ENCODE data around the gene TASP1. TPM values are rescaled to one million over a fixed set of nuclear protein-coding genes. Genes with fewer than 3 reads are reported as not detected.

Gene TASP1
- total RNA-seq, 1 experiment from 2014 or later: 6.9 TPM

GRCh38 chr20:13567663-13568062, 71.1 kb downstream of the TASP1 start:
- no peak for DNase-seq
- no peaks in the 10 kb centered on the region for H3K36me3 ChIP-seq (replicated peaks; ENCODE audit: control insufficient read depth, insufficient read depth, low read length)
- no peaks in the 10 kb centered on the region for H3K27me3 ChIP-seq (ENCODE audit: control insufficient read depth, insufficient read depth, low read length)
- H3K4me3 ChIP-seq (ENCODE audit: insufficient read depth, low read depth, low read length): no peak overlapping the region

DNA sequence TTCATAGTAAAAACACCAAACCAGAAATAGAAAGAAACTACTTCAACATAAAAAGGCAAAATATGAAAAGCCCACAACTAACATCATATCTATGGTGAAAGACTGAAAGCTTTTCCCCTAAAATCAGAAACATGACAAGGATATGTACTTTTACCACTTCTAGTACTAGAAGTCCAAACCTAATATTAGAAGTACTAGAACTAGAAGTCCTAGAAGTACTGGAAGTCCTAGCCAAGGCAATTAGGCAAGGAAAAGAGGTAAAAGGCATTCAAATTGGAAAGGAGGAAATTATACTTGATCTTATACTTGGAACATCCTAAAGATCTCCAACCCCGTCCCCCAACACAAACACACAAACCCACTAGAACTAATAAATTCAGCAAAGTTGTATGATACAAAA, 74.9 kb downstream of the TASP1 start:
- Histone ChIP-seq H3K27me3 (ENCODE audit: control insufficient read depth, insufficient read depth, low read length) (no peaks in the 10 kb centered on the region), H3K36me3 (replicated peaks; ENCODE audit: control insufficient read depth, insufficient read depth, low read length) (no peaks in the 10 kb centered on the region), H3K4me3 (ENCODE audit: insufficient read depth, low read depth, low read length) (no peak overlapping the region)
- DNase-seq: no peak

DNA sequence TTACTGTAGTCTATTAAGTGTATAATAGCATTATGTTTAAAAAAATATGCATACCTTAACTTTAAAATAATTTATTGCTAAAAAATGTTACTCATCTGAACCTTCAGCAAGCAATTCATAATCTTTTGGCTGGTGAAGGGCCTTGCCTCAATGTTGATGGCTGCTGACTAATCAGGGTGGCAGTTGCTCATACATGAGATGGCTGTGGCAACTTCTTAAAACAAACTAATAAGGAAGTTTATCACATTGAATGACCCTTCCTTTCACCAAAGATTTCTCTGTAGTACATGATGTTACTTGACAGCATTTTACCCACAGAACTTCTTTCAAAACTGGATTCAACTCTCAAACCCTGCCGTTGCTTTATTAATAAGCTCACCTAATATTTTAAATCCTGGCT, 84.0 kb downstream of the TASP1 start:
- no peaks in the 10 kb centered on the region for H3K36me3 ChIP-seq (replicated peaks; ENCODE audit: control insufficient read depth, insufficient read depth, low read length)
- DNase-seq: no peak
- no peaks in the 10 kb centered on the region for H3K27me3 ChIP-seq (ENCODE audit: control insufficient read depth, insufficient read depth, low read length)
- H3K4me3 ChIP-seq (ENCODE audit: insufficient read depth, low read depth, low read length): no peak overlapping the region

DNA sequence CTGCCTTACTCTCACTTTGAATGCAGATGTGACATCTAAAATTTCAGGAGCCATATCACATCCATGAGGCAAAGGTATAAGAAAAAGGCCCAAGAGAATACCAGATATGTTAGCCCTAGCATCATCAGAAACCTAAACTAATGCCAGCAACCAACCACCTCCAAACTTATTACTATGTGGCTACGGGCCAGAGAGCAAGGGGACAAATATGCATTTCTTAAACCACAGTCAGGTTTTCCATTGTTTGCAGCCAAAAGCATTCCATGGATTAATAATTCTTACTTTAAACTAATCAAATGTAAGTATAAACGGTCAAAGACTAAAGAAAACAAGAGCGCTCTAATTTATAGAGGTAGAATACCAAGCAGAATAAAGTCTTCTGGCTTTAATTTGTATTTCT, 84.7 kb downstream of the TASP1 start:
- H3K4me3 ChIP-seq (ENCODE audit: insufficient read depth, low read depth, low read length): no peak overlapping the region
- H3K36me3 ChIP-seq (replicated peaks; ENCODE audit: control insufficient read depth, insufficient read depth, low read length): no peaks in the 10 kb centered on the region
- no peaks in the 10 kb centered on the region for H3K27me3 ChIP-seq (ENCODE audit: control insufficient read depth, insufficient read depth, low read length)
- DNase-seq: no peak

GRCh38 chr20:13552061-13552460, 86.7 kb downstream of the TASP1 start:
- no peak for DNase-seq

DNA sequence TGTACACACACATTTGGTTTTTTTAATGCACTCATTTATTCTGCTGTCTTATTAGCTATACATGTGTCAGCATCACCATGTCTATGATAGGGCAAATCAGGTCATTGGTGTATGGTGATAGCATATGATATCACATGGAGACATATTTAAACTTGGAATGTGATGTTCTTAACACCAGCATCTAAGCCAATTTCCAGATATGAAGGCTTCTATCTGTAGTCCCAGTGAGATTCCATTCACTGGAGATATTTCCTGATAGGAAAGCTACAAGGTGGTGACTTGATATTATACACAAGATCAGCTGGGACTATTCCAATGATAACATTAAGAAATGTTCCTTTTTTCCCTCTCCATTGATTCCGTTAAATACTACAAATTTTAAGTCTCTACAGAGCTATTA, 89.3 kb downstream of the TASP1 start:
- no peaks in the 10 kb centered on the region for H3K36me3 ChIP-seq (replicated peaks; ENCODE audit: control insufficient read depth, insufficient read depth, low read length)
- no peak overlapping the region for H3K4me3 ChIP-seq (ENCODE audit: insufficient read depth, low read depth, low read length)
- no peak for DNase-seq
- no peaks in the 10 kb centered on the region for H3K27me3 ChIP-seq (ENCODE audit: control insufficient read depth, insufficient read depth, low read length)

More at GRCh38 chr20:13552061-13552460, 86.7 kb downstream of the TASP1 start:
- Histone ChIP-seq H3K27me3 (ENCODE audit: control insufficient read depth, insufficient read depth, low read length) (no peaks in the 10 kb centered on the region), H3K36me3 (replicated peaks; ENCODE audit: control insufficient read depth, insufficient read depth, low read length) (no peaks in the 10 kb centered on the region), H3K4me3 (ENCODE audit: insufficient read depth, low read depth, low read length) (no peak overlapping the region)

- Histone ChIP-seq H3K36me3 (replicated peaks; ENCODE audit: control insufficient read depth, insufficient read depth, low read length) (no peaks in the 10 kb centered on the region), H3K27me3 (ENCODE audit: control insufficient read depth, insufficient read depth, low read length) (no peaks in the 10 kb centered on the region), H3K4me3 (ENCODE audit: insufficient read depth, low read depth, low read length) (no peak overlapping the region)
- peak; percentile 16 for DNase-seq
Measured at GRCh38 chr20:13546497-13547131, 92.1 kb downstream of the TASP1 start.

DNA sequence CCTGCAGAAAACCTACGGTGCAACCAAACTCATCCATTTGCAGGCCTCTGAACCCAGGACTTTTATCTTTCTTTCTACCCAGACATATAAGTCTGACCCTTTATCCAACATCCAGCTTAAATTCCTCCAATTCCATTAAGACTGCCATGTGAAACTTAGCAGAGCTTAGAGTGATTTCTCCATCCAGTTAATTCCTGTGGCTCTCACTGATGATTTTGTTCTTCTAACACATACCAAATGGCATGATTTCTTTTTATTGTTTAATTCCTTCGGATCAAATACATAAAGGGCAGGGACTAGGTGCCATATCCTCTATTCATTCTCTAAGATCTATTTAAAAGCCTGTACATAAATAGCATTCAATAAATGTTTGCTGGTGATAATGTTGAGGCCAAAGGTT, 92.9 kb downstream of the TASP1 start:
- no peaks in the 10 kb centered on the region for H3K27me3 ChIP-seq (ENCODE audit: control insufficient read depth, insufficient read depth, low read length)
- no peak for DNase-seq
- no peak overlapping the region for H3K4me3 ChIP-seq (ENCODE audit: insufficient read depth, low read depth, low read length)
- no peaks in the 10 kb centered on the region for H3K36me3 ChIP-seq (replicated peaks; ENCODE audit: control insufficient read depth, insufficient read depth, low read length)

DNA sequence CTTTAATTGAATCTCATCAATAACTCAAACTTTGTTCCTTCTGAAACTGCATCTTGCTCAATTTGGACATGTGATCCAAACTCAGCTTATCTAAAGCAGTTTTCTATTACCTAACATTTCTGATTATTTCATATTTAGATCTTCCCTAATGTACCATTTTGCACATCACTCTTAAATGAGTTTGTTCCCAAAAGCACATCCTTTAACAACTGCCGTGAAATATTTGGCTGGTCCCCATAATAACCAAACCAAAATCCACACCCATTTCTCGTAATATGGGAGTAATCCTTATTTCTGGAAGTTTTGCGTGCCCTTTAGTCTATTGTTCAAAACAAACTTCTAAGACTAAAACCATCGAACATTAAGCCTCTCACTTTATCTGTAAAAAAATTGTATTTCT, 94.9 kb downstream of the TASP1 start:
- H3K4me3 ChIP-seq (ENCODE audit: insufficient read depth, low read depth, low read length): no peak overlapping the region
- no peaks in the 10 kb centered on the region for H3K27me3 ChIP-seq (ENCODE audit: control insufficient read depth, insufficient read depth, low read length)
- DNase-seq: no peak
- H3K36me3 ChIP-seq (replicated peaks; ENCODE audit: control insufficient read depth, insufficient read depth, low read length): no peaks in the 10 kb centered on the region

- Histone ChIP-seq H3K4me3 (ENCODE audit: insufficient read depth, low read depth, low read length) (no peak overlapping the region), H3K27me3 (ENCODE audit: control insufficient read depth, insufficient read depth, low read length) (no peaks in the 10 kb centered on the region), H3K36me3 (replicated peaks; ENCODE audit: control insufficient read depth, insufficient read depth, low read length) (no peaks in the 10 kb centered on the region)
- no peak for DNase-seq
Measured at GRCh38 chr20:13535627-13536026, 103.1 kb downstream of the TASP1 start.

DNA sequence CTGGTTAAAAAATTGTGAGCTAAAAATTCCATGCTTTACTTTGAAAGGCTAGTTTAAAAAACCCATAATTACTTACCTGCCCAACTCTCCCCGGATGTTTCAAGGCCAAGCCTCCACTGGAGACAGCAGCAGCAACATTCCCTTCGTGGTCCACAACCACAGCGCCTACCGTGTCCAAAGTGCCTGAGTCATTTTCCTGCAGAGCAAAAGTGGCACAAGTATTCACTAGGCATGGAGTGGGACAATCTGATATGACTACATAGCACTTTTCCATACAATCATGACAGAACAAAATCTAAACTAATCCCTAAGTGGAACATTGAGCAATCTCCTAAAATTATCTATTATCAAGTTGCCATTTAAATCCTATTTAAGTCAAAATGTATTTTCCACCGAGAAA, 104.8 kb downstream of the TASP1 start:
- no peaks in the 10 kb centered on the region for H3K36me3 ChIP-seq (replicated peaks; ENCODE audit: control insufficient read depth, insufficient read depth, low read length)
- H3K27me3 ChIP-seq (ENCODE audit: control insufficient read depth, insufficient read depth, low read length): no peaks in the 10 kb centered on the region
- no peak overlapping the region for H3K4me3 ChIP-seq (ENCODE audit: insufficient read depth, low read depth, low read length)
- no peak for DNase-seq

DNA sequence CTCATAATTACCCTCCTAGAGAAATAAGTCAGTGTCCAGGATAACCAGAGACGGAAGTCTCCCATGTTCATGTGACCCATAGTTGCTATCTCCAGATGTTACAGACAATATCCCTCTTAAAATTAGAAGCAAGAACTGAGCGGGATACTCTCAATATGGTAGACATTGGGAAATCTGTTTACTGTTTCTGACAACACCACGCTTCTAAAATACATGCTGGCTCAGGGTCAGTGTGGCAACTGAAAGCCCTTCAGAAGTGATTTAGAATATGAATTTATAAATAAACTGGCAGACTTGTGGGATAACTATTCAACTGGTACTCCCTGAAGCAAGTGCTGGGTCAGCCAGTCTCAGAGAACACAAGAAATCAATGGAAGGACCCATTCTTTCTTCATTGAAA, 108.6 kb downstream of the TASP1 start:
- no peaks in the 10 kb centered on the region for H3K36me3 ChIP-seq (replicated peaks; ENCODE audit: control insufficient read depth, insufficient read depth, low read length)

GRCh38 chr20:13526551-13526950, 112.2 kb downstream of the TASP1 start:
- DNase-seq: no peak
- no peak overlapping the region for H3K4me3 ChIP-seq (ENCODE audit: insufficient read depth, low read depth, low read length)
- H3K27me3 ChIP-seq (ENCODE audit: control insufficient read depth, insufficient read depth, low read length): no peaks in the 10 kb centered on the region
- H3K36me3 ChIP-seq (replicated peaks; ENCODE audit: control insufficient read depth, insufficient read depth, low read length): no peaks in the 10 kb centered on the region

More for the DNA sequence above, 108.6 kb downstream of the TASP1 start:
- no peaks in the 10 kb centered on the region for H3K27me3 ChIP-seq (ENCODE audit: control insufficient read depth, insufficient read depth, low read length)
- DNase-seq: no peak
- no peak overlapping the region for H3K4me3 ChIP-seq (ENCODE audit: insufficient read depth, low read depth, low read length)

DNA sequence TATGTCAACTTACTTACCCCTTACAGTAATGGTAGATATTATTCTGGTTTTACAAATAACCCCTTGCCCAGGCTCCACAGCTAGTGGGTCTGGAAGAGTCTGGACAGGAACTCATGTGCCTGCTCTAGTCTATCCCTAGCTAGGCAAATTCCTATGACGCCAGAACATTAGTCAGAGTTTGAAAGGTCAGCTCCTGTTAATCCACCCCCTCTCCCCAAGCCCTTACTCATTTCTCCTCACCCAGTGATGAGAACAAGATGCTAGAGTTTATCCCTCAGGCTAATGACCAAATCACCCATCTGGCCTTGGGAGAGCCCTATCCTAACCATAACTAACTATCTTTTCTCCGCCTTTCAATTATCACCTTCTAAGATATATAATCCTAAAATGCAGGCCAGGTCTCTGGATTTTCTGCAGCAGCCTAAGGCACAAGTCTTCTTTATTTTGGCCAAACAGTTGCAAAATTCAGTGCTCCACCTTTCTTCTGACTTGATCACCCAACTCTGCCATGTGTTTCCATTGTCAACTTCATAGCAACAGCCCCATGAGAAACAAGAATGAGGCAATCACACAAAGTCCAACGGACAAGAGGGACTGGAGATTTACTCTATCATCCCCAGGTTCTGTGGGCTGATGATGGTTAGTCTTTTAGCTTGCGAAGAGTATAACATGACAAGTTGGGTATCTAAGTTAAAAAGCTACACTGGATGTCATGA, 113.3 kb downstream of the TASP1 start:
- Histone ChIP-seq H3K36me3 (replicated peaks; ENCODE audit: control insufficient read depth, insufficient read depth, low read length) (no peaks in the 10 kb centered on the region), H3K27me3 (ENCODE audit: control insufficient read depth, insufficient read depth, low read length) (no peaks in the 10 kb centered on the region), H3K4me3 (ENCODE audit: insufficient read depth, low read depth, low read length) (no peak overlapping the region)
- no peak for DNase-seq

GRCh38 chr20:13524339-13524738, 114.4 kb downstream of the TASP1 start:
- H3K27me3 ChIP-seq (ENCODE audit: control insufficient read depth, insufficient read depth, low read length): no peaks in the 10 kb centered on the region
- H3K36me3 ChIP-seq (replicated peaks; ENCODE audit: control insufficient read depth, insufficient read depth, low read length): no peaks in the 10 kb centered on the region
- no peak for DNase-seq
- no peak overlapping the region for H3K4me3 ChIP-seq (ENCODE audit: insufficient read depth, low read depth, low read length)
